OCI-M2 (cell line): Measurements from ENCODE around the gene ELAVL2.

ENCODE experiments used
- DNase-seq: peaks from one replicate; lab custom pipeline; 2025; ENCODE audit not compliant: unreplicated experiment; lab: John Stamatoyannopoulos, UW

The ELAVL2 gene

DNA sequence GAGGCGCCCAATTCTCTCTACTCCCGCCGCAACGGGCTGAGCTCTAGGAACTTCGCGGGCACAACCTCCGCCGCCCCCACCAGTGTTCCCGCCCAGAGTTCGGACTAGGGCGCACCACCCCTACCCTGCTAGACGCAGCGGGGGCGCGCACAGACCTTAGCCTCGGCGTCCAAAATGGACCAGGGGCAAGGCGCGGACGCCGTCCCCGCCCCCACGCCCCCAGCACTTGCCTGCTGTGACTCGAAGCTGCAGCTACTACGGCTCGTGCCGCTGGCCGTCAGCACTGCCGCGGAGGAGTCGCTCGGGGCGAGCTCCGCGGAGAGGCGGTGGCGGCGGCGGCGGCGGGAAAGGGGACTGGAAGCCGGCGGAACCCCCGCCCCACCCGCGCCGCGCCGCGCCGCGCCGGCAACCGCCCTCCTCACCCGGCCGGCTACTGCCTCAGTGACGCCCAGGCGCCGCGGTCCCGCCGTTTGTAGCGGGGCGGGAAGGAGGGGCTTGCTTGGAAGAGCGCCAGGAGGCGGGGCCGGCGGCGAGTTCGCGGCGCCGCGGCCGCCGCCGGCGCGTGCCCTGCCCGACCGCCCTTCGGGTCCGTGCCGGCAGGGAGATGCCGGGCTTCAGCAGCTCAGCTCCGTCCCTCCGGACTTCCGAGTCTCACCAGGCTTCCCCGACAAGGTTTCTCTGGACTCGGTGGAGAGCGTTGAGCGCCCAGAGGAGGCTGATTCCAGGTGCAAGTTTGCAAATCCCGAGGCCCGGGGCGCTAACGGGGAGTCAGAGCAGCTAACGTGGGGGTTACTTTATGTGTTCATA, 4.5 kb downstream of the ELAVL2 start:
- DNase-seq = no peak

DNA sequence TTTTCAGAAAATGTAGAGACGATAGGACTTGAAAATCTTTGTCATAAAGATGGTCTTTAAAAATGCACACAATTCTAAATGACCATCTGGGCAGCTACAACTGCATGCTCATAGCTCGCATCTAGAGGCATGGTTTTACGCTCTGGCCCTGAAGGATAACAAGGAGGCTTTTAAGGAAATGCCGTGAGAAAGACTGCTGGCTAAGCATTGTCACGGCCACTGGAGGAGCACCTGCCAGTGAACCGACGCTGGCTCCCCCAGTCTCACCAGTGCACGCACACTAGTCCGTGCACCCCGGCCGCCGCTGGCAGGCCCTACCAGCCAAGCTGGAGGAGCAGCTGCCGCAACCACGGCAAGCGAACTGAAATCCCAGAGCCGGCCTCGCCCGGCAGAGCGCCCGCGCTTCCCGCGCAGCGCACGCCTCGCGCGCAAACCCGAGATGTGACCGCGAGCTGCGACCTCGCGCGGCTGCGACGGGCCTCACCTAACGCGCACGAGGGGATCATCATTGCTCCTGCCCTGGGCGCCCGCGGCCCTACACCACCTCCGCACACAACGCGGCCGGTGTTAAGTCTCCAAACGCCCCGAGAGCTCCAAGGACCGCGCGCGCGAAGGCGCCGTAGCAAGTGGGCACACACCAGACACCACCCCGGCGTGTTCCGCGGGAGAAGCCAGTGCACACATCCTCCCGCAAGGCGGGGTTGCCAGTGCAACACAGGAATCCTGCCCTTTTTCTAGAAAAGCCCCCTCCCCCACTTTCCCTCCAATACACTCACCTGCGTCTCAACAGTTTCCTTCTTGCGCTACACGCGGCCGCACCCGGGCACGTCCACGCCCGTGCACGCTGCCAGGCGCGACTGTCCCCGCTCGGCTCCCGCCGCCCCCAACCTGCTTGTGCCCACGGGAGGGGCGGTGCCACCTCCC, 5.3 kb downstream of the ELAVL2 start:
- DNase-seq = no peak

- no peak for DNase-seq
These were observed 6.6 kb downstream of the ELAVL2 start for GRCh38 chr9:23819403-23819802.

DNA sequence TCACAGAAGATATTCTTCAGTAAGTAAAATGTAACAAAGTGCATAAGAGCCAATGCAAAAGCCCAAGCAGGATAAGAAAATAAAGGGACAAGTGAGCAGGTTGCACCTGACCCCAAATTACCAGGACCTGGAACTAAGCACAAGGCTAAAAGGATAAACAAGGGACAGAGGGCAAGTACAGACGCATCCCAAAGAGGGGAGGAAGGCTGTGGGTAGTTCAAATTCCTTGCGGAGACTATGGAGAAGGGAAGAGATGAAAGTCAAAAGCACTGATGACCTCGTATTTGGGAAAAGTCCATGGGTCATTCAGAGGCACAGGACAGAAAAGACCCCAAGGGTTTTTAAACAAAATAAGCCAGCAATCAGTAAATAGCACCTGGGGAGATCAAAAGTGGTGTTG, 11.8 kb downstream of the ELAVL2 start:
- no peak for DNase-seq

DNA sequence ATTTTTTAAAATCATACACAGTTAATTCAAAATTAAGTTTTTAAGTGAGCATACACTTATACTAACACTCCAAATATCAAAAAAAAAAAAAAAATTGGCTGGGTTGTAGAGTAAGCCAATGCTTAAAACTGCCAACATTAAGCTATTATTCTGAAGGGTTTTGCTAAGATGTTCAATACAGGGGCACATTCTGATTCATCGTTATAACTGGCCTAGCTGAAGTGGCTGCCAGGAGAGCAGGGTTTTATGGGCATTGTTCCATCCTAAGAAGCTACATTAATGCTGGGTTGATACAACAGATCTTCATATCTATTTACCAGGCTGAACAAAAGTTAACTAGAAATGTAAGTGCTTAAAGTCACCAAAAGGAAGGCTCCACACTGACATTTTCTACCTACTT, 13.4 kb downstream of the ELAVL2 start:
- DNase-seq = no peak

DNA sequence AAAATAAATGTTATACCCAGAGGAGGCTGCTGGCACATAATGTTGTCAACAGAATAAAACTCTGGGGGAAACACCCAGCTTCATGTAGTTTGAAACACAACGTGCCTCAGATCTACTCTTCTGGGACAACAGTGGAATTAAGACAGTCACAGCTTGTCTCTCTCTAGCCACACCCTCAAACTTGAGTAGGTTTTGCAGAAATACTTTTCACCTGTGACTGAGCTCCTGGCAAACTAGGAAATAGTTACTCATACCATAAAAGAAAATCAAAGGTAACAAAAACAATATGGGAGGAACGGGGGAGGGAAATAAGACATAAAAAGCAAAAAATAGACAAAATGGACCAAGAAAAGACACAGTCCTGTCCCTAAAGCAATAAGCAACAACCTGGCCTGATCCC, 14.4 kb downstream of the ELAVL2 start:
- no peak for DNase-seq

DNA sequence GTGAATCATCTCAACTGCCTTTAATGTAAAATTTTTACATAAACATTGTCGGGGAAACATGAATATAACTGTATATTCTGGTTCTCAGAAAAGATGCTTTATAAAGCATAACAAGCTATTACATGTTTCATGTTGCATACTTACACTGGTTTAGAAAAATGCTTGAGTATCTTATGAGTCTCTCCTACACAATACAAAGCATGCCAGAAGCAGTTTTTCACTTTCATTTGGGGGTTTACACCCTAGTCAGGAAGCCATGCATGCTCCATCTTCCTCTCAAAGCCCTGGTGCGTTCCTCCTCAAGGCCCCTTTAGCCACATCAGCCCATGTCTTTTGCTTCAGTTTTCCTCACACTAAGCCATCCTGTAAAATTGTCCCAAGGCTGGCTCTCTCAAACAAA, 22.8 kb downstream of the ELAVL2 start:
- no peak for DNase-seq

DNA sequence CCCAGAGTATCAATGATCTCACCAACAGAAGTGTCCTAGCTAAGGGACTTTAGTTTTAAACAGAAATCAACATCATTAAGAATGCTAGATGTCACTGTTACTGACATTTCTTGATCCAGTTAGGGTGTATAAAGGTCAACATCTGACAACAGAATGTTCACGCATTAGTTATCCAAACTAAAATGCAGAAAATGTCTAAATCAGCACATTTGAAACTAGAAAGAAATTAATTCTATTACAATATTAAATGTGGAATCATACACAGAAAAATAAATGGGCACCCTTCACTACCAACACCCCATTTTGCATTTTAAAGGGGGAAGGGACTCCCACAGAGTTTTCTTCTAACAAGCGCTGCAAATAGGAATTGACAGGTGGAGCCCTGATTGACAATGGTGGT, 24.5 kb downstream of the ELAVL2 start:
- DNase-seq = no peak

- no peak for DNase-seq
These were observed 26.5 kb downstream of the ELAVL2 start for GRCh38 chr9:23799521-23799920.

DNA sequence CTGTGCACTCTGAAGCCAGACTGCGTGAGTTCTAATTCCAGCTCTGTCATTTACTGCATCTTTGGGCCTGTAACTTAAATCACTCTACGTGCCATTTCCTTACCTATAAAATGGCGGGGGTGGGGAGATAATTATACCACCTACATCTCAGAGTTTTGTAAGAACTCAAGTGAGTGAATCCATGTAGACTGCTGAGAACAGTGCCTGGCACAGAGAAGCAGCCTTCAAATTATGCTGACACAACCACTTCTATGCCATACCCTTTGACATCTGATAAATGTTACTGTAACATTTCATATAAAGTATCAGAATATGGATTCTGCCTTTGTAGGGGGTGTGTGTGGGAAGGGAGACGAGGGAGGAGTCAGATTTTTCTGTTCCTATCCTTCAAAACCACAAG, 27.7 kb downstream of the ELAVL2 start:
- DNase-seq = no peak

DNA sequence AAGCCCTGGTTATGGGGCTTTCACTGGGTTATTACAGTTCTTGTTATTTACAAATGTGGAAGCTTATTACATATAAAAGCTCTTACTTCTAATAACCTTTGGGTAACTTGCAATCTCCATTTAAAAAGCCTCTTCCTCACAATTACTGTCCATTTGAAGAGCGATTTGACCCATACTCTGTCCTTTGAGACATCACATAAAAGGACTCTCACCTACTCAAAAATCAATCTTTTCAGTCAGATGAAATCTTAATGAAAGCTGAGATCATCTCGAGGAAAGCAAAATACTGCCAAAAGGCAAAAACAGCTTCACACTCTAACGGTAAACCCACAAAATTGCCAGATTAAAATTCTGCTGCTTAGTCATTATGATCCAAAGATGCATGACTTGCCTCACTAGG, 29.8 kb downstream of the ELAVL2 start:
- DNase-seq = no peak

- DNase-seq = no peak
These were observed 35.4 kb downstream of the ELAVL2 start for GRCh38 chr9:23790351-23791260.

DNA sequence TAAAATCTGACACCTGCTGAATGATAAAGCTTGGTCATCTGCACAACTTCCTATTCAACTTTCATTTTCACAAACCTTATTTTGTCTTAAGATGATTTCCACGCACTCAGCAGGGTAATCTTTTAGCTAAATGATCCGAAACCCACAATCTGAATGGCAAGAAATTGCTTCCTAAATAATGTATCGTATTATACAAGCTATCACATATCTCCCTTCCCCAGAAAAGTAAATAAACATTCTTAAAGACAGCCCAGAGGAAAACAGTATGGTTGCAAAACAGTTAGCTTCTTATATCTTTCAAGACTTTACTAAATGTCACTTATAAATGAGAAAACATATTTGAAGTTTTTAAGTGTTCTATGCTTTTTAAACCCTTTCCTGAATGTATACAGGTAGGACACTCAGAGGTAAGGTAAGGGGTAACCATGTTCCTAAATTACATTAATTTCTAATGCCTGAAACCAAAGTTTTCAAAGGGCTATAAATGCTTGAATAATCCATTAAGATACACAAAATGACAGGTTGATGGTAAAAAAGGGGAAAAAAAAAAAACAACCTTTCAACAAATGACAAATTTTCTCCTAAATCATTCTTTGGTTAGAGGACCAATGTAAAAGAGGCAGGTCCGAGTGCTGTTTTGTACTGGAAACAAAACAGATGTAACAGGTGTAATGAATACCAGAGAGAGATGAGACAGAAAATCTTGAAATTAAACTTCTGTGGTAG, 36.3 kb downstream of the ELAVL2 start:
- DNase-seq = no peak

DNA sequence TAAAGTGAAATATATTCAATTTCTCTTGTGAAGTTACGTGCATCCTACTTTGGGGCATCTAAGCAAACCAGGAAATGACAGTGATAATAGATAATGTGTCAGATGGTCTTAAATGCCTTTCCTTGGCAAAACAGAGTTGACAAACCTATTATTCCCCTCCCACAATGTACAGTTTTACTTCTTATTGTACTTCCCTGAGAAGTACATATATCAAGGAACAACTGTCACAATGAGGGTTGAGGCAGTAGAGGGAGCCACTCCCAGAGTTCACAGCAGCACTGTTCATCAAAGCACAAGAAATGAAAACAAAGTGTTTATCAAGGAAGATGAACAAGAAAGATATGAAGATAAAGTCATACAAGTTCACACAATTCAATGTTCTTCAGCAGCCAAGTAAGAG, 41.1 kb downstream of the ELAVL2 start:
- no peak for DNase-seq

DNA sequence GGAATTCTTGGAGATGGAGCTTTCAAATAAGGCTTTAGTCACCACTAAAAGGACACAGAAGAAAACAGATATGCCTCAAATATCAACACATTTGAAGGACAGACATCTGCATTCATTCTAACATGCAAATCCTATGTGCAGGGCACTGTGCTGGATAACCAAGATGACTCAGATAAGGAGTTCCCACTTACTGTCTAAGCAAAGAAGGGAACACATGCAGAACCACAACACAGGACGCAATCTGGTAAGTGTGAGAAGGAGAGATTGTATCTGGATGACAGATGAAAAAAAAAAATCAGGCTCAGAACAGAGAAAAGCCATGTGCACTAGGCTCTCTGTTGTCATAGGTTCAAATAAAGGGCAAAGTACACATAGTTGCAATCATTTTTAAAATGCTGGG, 42.5 kb downstream of the ELAVL2 start:
- DNase-seq = no peak

- no peak for DNase-seq
These were observed 46.8 kb downstream of the ELAVL2 start for GRCh38 chr9:23779220-23779619.

DNA sequence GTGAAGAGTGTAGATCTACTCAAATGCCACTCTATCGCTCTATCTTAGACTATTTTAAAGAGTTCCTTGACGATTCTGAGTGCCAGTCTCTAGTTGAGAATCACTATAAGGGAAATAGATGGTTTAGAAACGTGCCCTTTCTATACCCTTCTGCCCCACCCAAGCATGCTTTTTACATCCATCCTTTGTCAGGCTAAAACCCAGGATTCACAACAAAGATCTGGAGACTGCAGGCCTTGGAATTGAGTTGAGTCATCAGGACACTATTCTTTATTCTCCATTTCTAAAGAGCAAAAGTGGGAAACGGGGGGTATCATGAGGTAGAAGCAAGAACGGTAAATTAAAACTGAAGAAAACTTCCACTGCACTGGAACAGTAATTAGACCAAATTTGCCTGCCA, 48.7 kb downstream of the ELAVL2 start:
- DNase-seq = no peak

GRCh38 chr9:23775549-23775948, 50.5 kb downstream of the ELAVL2 start:
- no peak for DNase-seq

DNA sequence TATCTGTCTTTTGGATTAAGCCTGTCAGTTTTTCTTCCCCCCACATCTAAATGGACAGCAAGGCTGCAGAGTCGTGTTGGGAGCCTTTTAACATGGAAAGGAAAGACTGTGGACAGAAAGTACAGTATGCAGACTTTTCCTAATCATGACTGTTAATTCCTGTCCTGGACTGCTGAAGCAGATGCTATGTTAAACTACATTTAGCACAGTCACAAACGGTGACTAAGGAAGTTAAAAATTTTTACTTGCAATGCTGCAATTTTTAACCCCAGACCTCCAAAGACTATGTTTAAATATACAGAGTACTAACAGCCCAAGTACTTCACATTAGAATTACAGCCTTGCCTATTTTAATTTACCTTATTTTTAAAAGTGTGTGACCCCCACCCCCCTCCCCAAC, 51.8 kb downstream of the ELAVL2 start:
- DNase-seq = no peak

DNA sequence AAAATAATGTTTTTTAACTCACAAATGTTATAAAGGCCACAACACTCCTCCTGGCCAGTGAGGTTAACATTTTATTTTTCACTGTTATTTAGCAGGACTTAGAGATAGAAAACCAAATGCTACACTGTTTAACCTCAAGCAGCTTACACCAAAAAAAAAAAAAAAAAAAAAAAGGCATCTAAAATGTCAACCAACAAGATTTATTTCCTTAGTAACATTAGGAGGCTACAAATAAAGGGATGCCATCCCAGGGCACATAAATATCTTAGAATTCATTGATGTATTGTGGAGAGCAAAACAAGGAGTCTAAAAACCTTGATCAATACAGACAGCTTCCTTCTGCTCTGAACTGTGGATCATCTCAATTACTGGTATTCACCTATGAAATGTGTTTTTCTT, 53.7 kb downstream of the ELAVL2 start:
- no peak for DNase-seq
